Measurements from ENCODE around the gene PREPL.

PREPL gene

GRCh38 chr2:44354761-44355160 lies 6.5 kb downstream of the PREPL start:
- H3K4me3 ChIP-seq (replicated peaks; ENCODE audit: low read depth, low read length), result no peak overlapping the region
- H3K27me3 ChIP-seq (replicated peaks; ENCODE audit: control insufficient read depth, insufficient read depth, low read length), result no peaks in the 10 kb centered on the region
- no peak for DNase-seq (ENCODE audit: extremely low read depth, insufficient read length)

GRCh38 chr2:44352510-44352909 lies 8.8 kb downstream of the PREPL start:
- H3K27me3 ChIP-seq (replicated peaks; ENCODE audit: control insufficient read depth, insufficient read depth, low read length), result no peaks in the 10 kb centered on the region
- no peak overlapping the region for H3K4me3 ChIP-seq (replicated peaks; ENCODE audit: low read depth, low read length)
- TF ChIP-seq CTCF (IDR thresholded peaks at IDR 0.05; ENCODE audit: insufficient read depth, low read length, poor library complexity, severe bottlenecking), result no peak
- DNase-seq (ENCODE audit: extremely low read depth, insufficient read length), result no peak
- H3K36me3 ChIP-seq (ENCODE audit: control insufficient read depth, insufficient read depth, low read length), result no peaks in the 10 kb centered on the region; the same call in 1 of the 2 replicates

More at GRCh38 chr2:44354761-44355160, 6.5 kb downstream of the PREPL start:
- no peaks in the 10 kb centered on the region; the same call in 1 of the 2 replicates for H3K36me3 ChIP-seq (ENCODE audit: control insufficient read depth, insufficient read depth, low read length)
- no peak for TF ChIP-seq CTCF (IDR thresholded peaks at IDR 0.05; ENCODE audit: insufficient read depth, low read length, poor library complexity, severe bottlenecking)

- Histone ChIP-seq H3K36me3 (ENCODE audit: control insufficient read depth, insufficient read depth, low read length) (no peaks in the 10 kb centered on the region; the same call in 1 of the 2 replicates), H3K27me3 (replicated peaks; ENCODE audit: control insufficient read depth, insufficient read depth, low read length) (no peaks in the 10 kb centered on the region), H3K4me3 (replicated peaks; ENCODE audit: low read depth, low read length) (no peak overlapping the region)
- no peak for DNase-seq (ENCODE audit: extremely low read depth, insufficient read length)
- TF ChIP-seq CTCF (IDR thresholded peaks at IDR 0.05; ENCODE audit: insufficient read depth, low read length, poor library complexity, severe bottlenecking), result no peak
These were observed 9.6 kb downstream of the PREPL start for GRCh38 chr2:44351676-44352075.

DNA sequence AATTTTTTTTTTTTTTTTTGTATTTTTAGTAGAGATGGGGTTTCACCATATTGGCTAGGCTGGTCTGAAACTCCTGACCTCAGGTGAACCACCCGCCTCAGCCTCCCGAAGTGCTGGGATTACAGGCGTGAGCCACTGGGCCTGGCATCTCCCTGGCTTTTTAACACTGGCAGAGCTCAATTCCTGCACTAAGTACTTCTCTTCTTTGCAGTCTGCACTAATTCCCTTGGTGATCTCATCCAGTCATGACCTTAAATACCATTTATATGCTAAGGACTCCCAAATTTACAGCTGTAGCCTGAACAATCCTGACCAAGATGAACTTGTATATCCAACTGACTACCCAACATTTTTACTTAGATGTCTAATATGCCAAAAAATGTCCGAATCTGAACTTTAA lies 10.2 kb downstream of the PREPL start:
- H3K27me3 ChIP-seq (replicated peaks; ENCODE audit: control insufficient read depth, insufficient read depth, low read length), result no peaks in the 10 kb centered on the region
- H3K36me3 ChIP-seq (ENCODE audit: control insufficient read depth, insufficient read depth, low read length), result no peaks in the 10 kb centered on the region
- TF ChIP-seq CTCF (IDR thresholded peaks at IDR 0.05; ENCODE audit: insufficient read depth, low read length, poor library complexity, severe bottlenecking), result no peak
- DNase-seq (ENCODE audit: extremely low read depth, insufficient read length), result no peak
- H3K4me3 ChIP-seq (replicated peaks; ENCODE audit: low read depth, low read length), result no peak overlapping the region

DNA sequence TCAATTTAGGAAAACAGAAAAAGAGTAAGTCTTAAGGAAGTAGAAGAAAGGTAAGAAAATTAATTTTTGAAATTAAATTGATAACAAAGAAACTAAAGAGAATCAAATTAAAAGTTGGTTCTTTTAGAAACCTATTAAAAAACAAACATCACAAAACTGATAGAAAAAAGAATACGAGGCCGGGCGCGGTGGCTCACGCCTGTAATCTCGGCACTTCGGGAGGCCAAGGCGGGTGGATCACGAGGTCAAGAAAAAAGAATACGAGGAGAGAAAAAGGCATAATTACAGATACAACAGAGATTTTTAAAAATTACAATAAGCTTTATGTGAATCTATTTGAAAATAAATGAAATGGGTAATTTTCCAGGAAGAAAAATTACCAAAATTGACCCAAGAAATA lies 11.8 kb downstream of the PREPL start:
- DNase-seq (ENCODE audit: extremely low read depth, insufficient read length), result no peak
- Histone ChIP-seq H3K4me3 (replicated peaks; ENCODE audit: low read depth, low read length) (no peak overlapping the region), H3K36me3 (ENCODE audit: control insufficient read depth, insufficient read depth, low read length) (no peaks in the 10 kb centered on the region), H3K27me3 (replicated peaks; ENCODE audit: control insufficient read depth, insufficient read depth, low read length) (no peaks in the 10 kb centered on the region)
- no peak for TF ChIP-seq CTCF (IDR thresholded peaks at IDR 0.05; ENCODE audit: insufficient read depth, low read length, poor library complexity, severe bottlenecking)

GRCh38 chr2:44348400-44348799 lies 12.9 kb downstream of the PREPL start:
- DNase-seq (ENCODE audit: extremely low read depth, insufficient read length), result no peak
- TF ChIP-seq CTCF (IDR thresholded peaks at IDR 0.05; ENCODE audit: insufficient read depth, low read length, poor library complexity, severe bottlenecking), result no peak
- no peaks in the 10 kb centered on the region for H3K27me3 ChIP-seq (replicated peaks; ENCODE audit: control insufficient read depth, insufficient read depth, low read length)
- H3K36me3 ChIP-seq (ENCODE audit: control insufficient read depth, insufficient read depth, low read length), result no peaks in the 10 kb centered on the region
- H3K4me3 ChIP-seq (replicated peaks; ENCODE audit: low read depth, low read length), result no peak overlapping the region

Data from GM06990 (cell line).